Activated CD4-positive, alpha-beta T cell treated with anti-CD3 and anti-CD28 coated beads, Interleukin-2, amount 50 U/mL, for 24 hours (primary cell): ENCODE measurements around the gene RIPK3.
"Not testable (repeated sequence)": the region's sequence is repeated elsewhere in the genome, so short reads cannot be mapped to it uniquely, and the experiment has no call there.

ENCODE experiments used
- DNase-seq, 2 donors: peaks; one replicate each; pipeline ENCODE4 v3.0.0-alpha.2; 2020; ENCODE audit warnings: low read depth in 1 of 2, low spot score in 1 of 2

The RIPK3 gene

GRCh38 chr14:24339284-24340151 lies at the start of gene RIPK3:
Gene RIPK3, minus strand, starts transcription at chr14:24339991. Its CDS starts 165 bp downstream, at chr14:24339826.
- DNase-seq, result peak; percentile 32 to 60

GRCh38 chr14:24389226-24389848 lies 49.5 kb upstream of the RIPK3 start:
- DNase-seq, result no peak

GRCh38 chr14:24388474-24389179 lies 48.8 kb upstream of the RIPK3 start:
- no peak for DNase-seq

- not testable (repeated sequence) for DNase-seq
Observed at GRCh38 chr14:24387579-24387978, 47.8 kb upstream of the RIPK3 start.

- no peak for DNase-seq
Observed at GRCh38 chr14:24387009-24387345, 47.2 kb upstream of the RIPK3 start.

- no peak for DNase-seq
Observed at GRCh38 chr14:24385524-24385923, 45.7 kb upstream of the RIPK3 start.

- DNase-seq, result no peak
Observed at GRCh38 chr14:24384169-24384568, 44.4 kb upstream of the RIPK3 start.

- no peak for DNase-seq
Observed at GRCh38 chr14:24382064-24382371, 42.2 kb upstream of the RIPK3 start.

GRCh38 chr14:24381363-24382063 lies 41.7 kb upstream of the RIPK3 start:
- DNase-seq, result no peak

- DNase-seq, result no peak
Observed at GRCh38 chr14:24379907-24380730, 40.3 kb upstream of the RIPK3 start.

GRCh38 chr14:24378981-24379906 lies 39.5 kb upstream of the RIPK3 start:
- no peak for DNase-seq

- DNase-seq, result no peak
Observed at GRCh38 chr14:24378327-24378726, 38.5 kb upstream of the RIPK3 start.

- DNase-seq, result no peak
Observed at GRCh38 chr14:24377657-24378056, 37.9 kb upstream of the RIPK3 start.

- DNase-seq, result no peak
Observed at GRCh38 chr14:24377126-24377525, 37.3 kb upstream of the RIPK3 start.

- no peak for DNase-seq
Observed at GRCh38 chr14:24376448-24377070, 36.8 kb upstream of the RIPK3 start.

- no peak for DNase-seq
Observed at GRCh38 chr14:24372701-24373416, 33.1 kb upstream of the RIPK3 start.

- not testable (repeated sequence) for DNase-seq
Observed at GRCh38 chr14:24371605-24372004, 31.8 kb upstream of the RIPK3 start.

GRCh38 chr14:24370748-24371147 lies 31.0 kb upstream of the RIPK3 start:
- DNase-seq, result no peak
